Upper lobe of left lung (tissue), 6 donors: Measurements from ENCODE around the gene MBNL2. TPM values are rescaled to one million over a fixed set of nuclear protein-coding genes. Genes with fewer than 3 reads are reported as not detected.

Source experiments
- ATAC-seq, 2 donors: fragments of 200-7000 bp; cut with Tn5 transposase; one replicate each; pipeline ENCODE4 v1.9.1; 2022; ENCODE audit warnings: mild to moderate bottlenecking in 2 of 2, moderate library complexity in 2 of 2; ENCODE audit not compliant: low FRiP score in 2 of 2
- DNase-seq, 2 donors: peaks; one replicate each; pipeline ENCODE4 v3.0.0-alpha.2; 2019 to 2020
- H3K27ac ChIP-seq, 4 donors: fragments of 200-600 bp; sonication (generic); one replicate each; pipeline ENCODE4 v1.5.1; 2016 to 2019
- H3K27me3 ChIP-seq, 4 donors: fragments of 200-600 bp; sonication (generic); one replicate each; pipeline ENCODE4 v1.5.1; 2017 to 2019
- H3K36me3 ChIP-seq, 4 donors: fragments of 200-600 bp; sonication (generic); one replicate each; pipeline ENCODE4 v1.5.1; 2016 to 2019
- H3K4me1 ChIP-seq, 4 donors: fragments of 200-600 bp; sonication (generic); one replicate each; pipeline ENCODE4 v1.5.1; 2018 to 2019
- H3K4me3 ChIP-seq, 4 donors: fragments of 200-600 bp; sonication (generic); one replicate each; pipeline ENCODE4 v1.5.1; 2017 to 2019; ENCODE audit warnings: mild to moderate bottlenecking in 2 of 4, moderate library complexity in 1 of 4
- H3K9me3 ChIP-seq, 4 donors: fragments of 200-600 bp; sonication (generic); one replicate each; pipeline ENCODE4 v1.5.1; 2018 to 2019
- EP300 ChIP-seq, 4 donors: sonication (generic); formaldehyde crosslinking; IDR thresholded peaks; one replicate each; pipeline ENCODE4 v1.5.1; 2017; ENCODE audit warnings: antibody characterized with exemption in 4 of 4, control low read depth in 2 of 4
- POLR2A ChIP-seq, 4 donors: fragments of 450-650 bp; IDR thresholded peaks; one replicate each; pipeline ENCODE4 v1.5.1; 2016 to 2017; ENCODE audit warnings: antibody characterized with exemption in 4 of 4, mild to moderate bottlenecking in 2 of 4
- POLR2AphosphoS5 ChIP-seq, 2 donors: sonication (generic); formaldehyde crosslinking; IDR thresholded peaks; one replicate each; pipeline ENCODE4 v1.5.1; 2017; ENCODE audit warnings: antibody characterized with exemption in 2 of 2
- WGBS, 2 donors: methylation state at CpG; one replicate each; pipeline ENCODE4 v1.1.5; 2017 to 2018; 5-methylcytosine and 5-hydroxymethylcytosine counted together
- total RNA-seq, 6 donors: library from RNA; depleted of rRNA in 4 of 6; stranded (reverse); fragments of >200 nt in 4 of 6; gene quantifications; one replicate each; pipeline versions ENCODE4 v1.1.0 to v1.2.1, GENCODE V29; 2016 to 2021
- TF ChIP-seq, protein P1 (sequence below), 6 experiments: fragments of 450-650 bp in 4 of 6; fragments of 200-600 bp in 2 of 6; sonication (generic) in 2 of 6; IDR thresholded peaks; one replicate each; pipeline ENCODE4 v1.5.1; 2016 to 2019; ENCODE audit warnings: antibody characterized with exemption in 6 of 6
- donor health status: DM: no; HTN: no; CAD: no; lungs with moderate emphysema.
- donor health status: DM: no; HTN: yes; CAD: no; lungs with severe emphysema.

MBNL2 gene
- total RNA-seq, 6 donors from 2014 or later, result 40.9 to 78.4 (median 51.3) TPM

- H3K4me3 ChIP-seq, result no peak overlapping the region
- no peak for DNase-seq
- TF ChIP-seq POLR2A (IDR thresholded peaks at IDR 0.05) (no peak), EP300 (IDR thresholded peaks at IDR 0.05) (no peak), POLR2AphosphoS5 (IDR thresholded peaks at IDR 0.05) (no peak)
- TF ChIP-seq, protein P1, sequence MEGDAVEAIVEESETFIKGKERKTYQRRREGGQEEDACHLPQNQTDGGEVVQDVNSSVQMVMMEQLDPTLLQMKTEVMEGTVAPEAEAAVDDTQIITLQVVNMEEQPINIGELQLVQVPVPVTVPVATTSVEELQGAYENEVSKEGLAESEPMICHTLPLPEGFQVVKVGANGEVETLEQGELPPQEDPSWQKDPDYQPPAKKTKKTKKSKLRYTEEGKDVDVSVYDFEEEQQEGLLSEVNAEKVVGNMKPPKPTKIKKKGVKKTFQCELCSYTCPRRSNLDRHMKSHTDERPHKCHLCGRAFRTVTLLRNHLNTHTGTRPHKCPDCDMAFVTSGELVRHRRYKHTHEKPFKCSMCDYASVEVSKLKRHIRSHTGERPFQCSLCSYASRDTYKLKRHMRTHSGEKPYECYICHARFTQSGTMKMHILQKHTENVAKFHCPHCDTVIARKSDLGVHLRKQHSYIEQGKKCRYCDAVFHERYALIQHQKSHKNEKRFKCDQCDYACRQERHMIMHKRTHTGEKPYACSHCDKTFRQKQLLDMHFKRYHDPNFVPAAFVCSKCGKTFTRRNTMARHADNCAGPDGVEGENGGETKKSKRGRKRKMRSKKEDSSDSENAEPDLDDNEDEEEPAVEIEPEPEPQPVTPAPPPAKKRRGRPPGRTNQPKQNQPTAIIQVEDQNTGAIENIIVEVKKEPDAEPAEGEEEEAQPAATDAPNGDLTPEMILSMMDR (IDR thresholded peaks at IDR 0.05), result no peak
- H3K4me1 ChIP-seq, result peaks cover 3 to 33% (median 18%) of the 10 kb centered on the region in 4 donors
- H3K36me3 ChIP-seq, result no peaks in the 10 kb centered on the region
- H3K9me3 ChIP-seq, result no peaks in the 10 kb centered on the region
- H3K27ac ChIP-seq, result no peak overlapping the region
- no peak for ATAC-seq
- H3K27me3 ChIP-seq, result no peaks in the 10 kb centered on the region
Measured at GRCh38 chr13:97313551-97314260, 91.6 kb downstream of the MBNL2 start.

- peak in 1 of 2 donors; percentile 25 for ATAC-seq
- peak overlapping the region in 2 of 4 donors; percentile 11 for H3K27ac ChIP-seq
Measured at GRCh38 chr13:97316390-97316789, 94.3 kb downstream of the MBNL2 start.

DNA sequence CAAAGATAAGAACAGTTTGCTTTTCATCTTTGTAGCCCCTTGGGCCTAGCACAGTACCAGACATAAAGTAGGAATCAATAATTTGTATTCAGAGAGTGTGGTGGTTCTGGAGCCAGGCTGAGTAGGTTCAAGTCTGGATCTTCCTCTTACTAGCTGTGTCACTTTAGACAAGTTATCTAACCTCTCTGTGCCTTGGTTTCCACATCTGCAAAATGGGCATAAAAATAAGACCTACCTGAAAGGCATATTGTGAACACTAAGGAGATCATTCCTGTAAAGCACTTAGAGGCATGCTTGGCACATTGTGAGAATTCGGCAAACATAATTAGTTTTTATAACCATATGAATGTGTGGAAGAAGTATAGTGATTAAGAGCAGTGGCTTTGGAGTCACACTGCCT lies 95.8 kb downstream of the MBNL2 start:
- Histone ChIP-seq H3K27me3 (no peaks in the 10 kb centered on the region), H3K36me3 (no peaks in the 10 kb centered on the region), H3K27ac (no peak overlapping the region), H3K9me3 (no peaks in the 10 kb centered on the region), H3K4me1 (peaks cover 8 to 42% (median 23%) of the 10 kb centered on the region in 4 donors), H3K4me3 (no peak overlapping the region)
- WGBS, 2 donors, result 86 to 89% methylated on average over 1 of the region's 1 CpG
- no peak for DNase-seq
- no peak for TF ChIP-seq POLR2AphosphoS5 (IDR thresholded peaks at IDR 0.05)
- TF ChIP-seq POLR2A (IDR thresholded peaks at IDR 0.05), result no peak
- TF ChIP-seq EP300 (IDR thresholded peaks at IDR 0.05), result no peak
- TF ChIP-seq, protein P1 (IDR thresholded peaks at IDR 0.05), result no peak
- ATAC-seq, result no peak

More at GRCh38 chr13:97316390-97316789, 94.3 kb downstream of the MBNL2 start:
- Histone ChIP-seq H3K27me3 (no peaks in the 10 kb centered on the region), H3K4me1 (peaks cover 3 to 33% (median 18%) of the 10 kb centered on the region in 4 donors), H3K4me3 (no peak overlapping the region), H3K36me3 (no peaks in the 10 kb centered on the region), H3K9me3 (no peaks in the 10 kb centered on the region)
- TF ChIP-seq EP300 (IDR thresholded peaks at IDR 0.05), result no peak
- no peak for TF ChIP-seq POLR2A (IDR thresholded peaks at IDR 0.05)
- TF ChIP-seq, protein P1 (IDR thresholded peaks at IDR 0.05), result no peak
- WGBS, 2 donors, result 78 to 88% methylated on average over 2 of the region's 2 CpGs
- no peak for DNase-seq

DNA sequence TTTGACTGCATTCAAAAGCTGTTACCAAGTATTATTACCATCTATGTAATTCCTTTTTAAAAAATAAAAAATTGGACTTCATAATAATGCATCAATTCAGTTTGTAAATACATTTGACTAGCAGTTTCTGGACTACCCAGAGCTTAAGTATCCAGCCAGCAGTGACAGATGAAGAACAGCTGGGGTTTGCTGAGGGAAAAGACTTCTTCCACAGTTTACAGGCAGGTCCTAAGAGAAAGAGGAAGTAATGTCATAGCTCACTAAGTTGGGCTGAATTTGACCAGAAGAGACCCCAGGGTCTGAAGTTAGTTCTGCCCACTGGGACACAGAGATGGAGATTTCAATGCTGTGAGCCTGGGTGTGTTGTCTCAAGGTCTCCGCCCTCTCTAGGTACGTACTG lies 96.4 kb downstream of the MBNL2 start:
- WGBS, 2 donors, result 78 to 88% methylated on average over 2 of the region's 2 CpGs
- peak overlapping the region in 3 of 4 donors; percentile 27 to 54 (median 51) for H3K27ac ChIP-seq
- no peak for DNase-seq
- H3K27me3 ChIP-seq, result no peaks in the 10 kb centered on the region
- no peaks in the 10 kb centered on the region for H3K9me3 ChIP-seq
- H3K36me3 ChIP-seq, result no peaks in the 10 kb centered on the region
- TF ChIP-seq, protein P1 (IDR thresholded peaks at IDR 0.05), result no peak
- TF ChIP-seq EP300 (IDR thresholded peaks at IDR 0.05) (no peak), POLR2AphosphoS5 (IDR thresholded peaks at IDR 0.05) (no peak), POLR2A (IDR thresholded peaks at IDR 0.05) (no peak)
- peak in 1 of 2 donors; percentile 7 for ATAC-seq
- H3K4me1 ChIP-seq, result peaks cover 8 to 39% (median 22%) of the 10 kb centered on the region in 4 donors
- H3K4me3 ChIP-seq, result no peak overlapping the region
